MM.1S (cell line): ENCODE data around the gene FAT2.

ENCODE experiments used
- DNase-seq: peaks from one replicate; pipeline ENCODE4 v3.0.0-alpha.2; 2015
- H2AFZ ChIP-seq: fragments of 300-600 bp; sonication (generic); 2 replicates; pipeline ENCODE4 v1.6.0; 2016; ENCODE audit warnings: antibody characterized with exemption, low read length
- H3F3A ChIP-seq: fragments of 300-600 bp; sonication (generic); 2 replicates; pipeline ENCODE4 v1.6.1; 2016; ENCODE audit warnings: mild to moderate bottlenecking, antibody characterized with exemption, low read length, moderate library complexity, mixed read lengths; ENCODE audit not compliant: insufficient read depth
- H3K27ac ChIP-seq: fragments of 300-600 bp; sonication (generic); 2 replicates; pipeline ENCODE4 v1.5.1; 2016; ENCODE audit warnings: mild to moderate bottlenecking, low read length
- H3K27me3 ChIP-seq: fragments of 300-600 bp; sonication (generic); replicated peaks from 2 replicates; pipeline ENCODE4 v1.6.0; 2016; ENCODE audit warnings: low read length; ENCODE audit not compliant: insufficient read depth
- H3K36me3 ChIP-seq: fragments of 300-600 bp; sonication (generic); replicated peaks from 2 replicates; pipeline ENCODE4 v1.6.1; 2016; ENCODE audit warnings: mild to moderate bottlenecking, low read length, mixed read lengths; ENCODE audit not compliant: insufficient read depth
- H3K4me1 ChIP-seq: fragments of 300-600 bp; sonication (generic); 2 replicates; pipeline ENCODE4 v1.6.1; 2016; ENCODE audit warnings: low read length, mixed read lengths
- H3K4me2 ChIP-seq: fragments of 300-600 bp; sonication (generic); 2 replicates; pipeline ENCODE4 v1.6.0; 2016; ENCODE audit warnings: low read depth, low read length
- H3K4me3 ChIP-seq: fragments of 300-600 bp; sonication (generic); 2 replicates; pipeline ENCODE4 v1.5.1; 2016; ENCODE audit warnings: low read length, mixed read lengths
- H3K79me2 ChIP-seq: fragments of 300-600 bp; sonication (generic); 2 replicates; pipeline ENCODE4 v1.6.1; 2016; ENCODE audit warnings: mixed run types, low read length, mixed read lengths
- H3K9ac ChIP-seq: fragments of 300-600 bp; sonication (generic); 2 replicates; pipeline ENCODE4 v1.6.1; 2016; ENCODE audit warnings: low read length, mixed read lengths
- H3K9me2 ChIP-seq: fragments of 300-600 bp; sonication (generic); replicated peaks from 2 replicates; pipeline ENCODE4 v1.6.1; 2016; ENCODE audit warnings: mild to moderate bottlenecking, low read length, mixed read lengths; ENCODE audit not compliant: insufficient read depth
- H3K9me3 ChIP-seq: fragments of 300-600 bp; sonication (generic); replicated peaks from 2 replicates; pipeline ENCODE4 v1.6.1; 2016; ENCODE audit warnings: mild to moderate bottlenecking, low read length, mixed read lengths; ENCODE audit not compliant: insufficient read depth
- H4K20me1 ChIP-seq: fragments of 300-600 bp; sonication (generic); 2 replicates; pipeline ENCODE4 v1.6.1; 2016; ENCODE audit warnings: mild to moderate bottlenecking, low read length, moderate library complexity, mixed read lengths; ENCODE audit not compliant: insufficient read depth
- CTCF ChIP-seq: fragments of 300-600 bp; sonication (generic); IDR thresholded peaks from 2 replicates; pipeline ENCODE4 v1.5.1; 2016; ENCODE audit warnings: antibody characterized with exemption, low read length, mixed read lengths
- EZH2 ChIP-seq: fragments of 300-600 bp; sonication (generic); optimal IDR thresholded peaks from 2 replicates; pipeline ENCODE3; 2017; ENCODE audit warnings: low read depth, mild to moderate bottlenecking, antibody characterized with exemption, low read length, mixed read lengths
- EZH2phosphoT487 ChIP-seq: fragments of 300-600 bp; sonication (generic); IDR thresholded peaks from 2 replicates; pipeline ENCODE4 v1.6.1; 2018; ENCODE audit warnings: antibody characterized with exemption, low read length

The FAT2 gene

GRCh38 chr5:151612689-151613427 lies 21.7 kb upstream of the FAT2 start:
- peak; percentile 74 for DNase-seq
- no peak for TF ChIP-seq EZH2phosphoT487
- no peak for TF ChIP-seq CTCF
- Histone ChIP-seq H3K36me3 (no peaks in the 10 kb centered on the region), H3K27me3 (no peaks in the 10 kb centered on the region), H4K20me1 (no peaks in the 10 kb centered on the region), H3K79me2 (no peaks in the 10 kb centered on the region), H3K4me2 (peak overlapping the region; percentile 24; the same call in 1 of the 2 replicates), H3K4me1 (peaks cover 15% of the 10 kb centered on the region), H3K4me3 (no peak overlapping the region), H2AFZ (peak overlapping the region; percentile 21; the same call in 1 of the 2 replicates), H3F3A (no peaks in the 10 kb centered on the region), H3K9me3 (no peaks in the 10 kb centered on the region), H3K9me2 (no peaks in the 10 kb centered on the region), H3K9ac (no peak overlapping the region), H3K27ac (peak overlapping the region; percentile 27; the same call in 1 of the 2 replicates)

- H2AFZ ChIP-seq = no peak overlapping the region
- H3K27me3 ChIP-seq = no peaks in the 10 kb centered on the region
- no peak for TF ChIP-seq CTCF
- no peak for TF ChIP-seq EZH2
- TF ChIP-seq EZH2phosphoT487 = no peak
- no peaks in the 10 kb centered on the region for H3K9me3 ChIP-seq
- DNase-seq = no peak
- no peak overlapping the region for H3K4me3 ChIP-seq
- no peak overlapping the region for H3K4me2 ChIP-seq
- H3K79me2 ChIP-seq = no peaks in the 10 kb centered on the region
- no peak overlapping the region for H3K27ac ChIP-seq
- no peaks in the 10 kb centered on the region for H3K9me2 ChIP-seq
- H3K4me1 ChIP-seq = peaks cover 15% of the 10 kb centered on the region
- no peaks in the 10 kb centered on the region for H4K20me1 ChIP-seq
- H3F3A ChIP-seq = no peaks in the 10 kb centered on the region
- H3K36me3 ChIP-seq = no peaks in the 10 kb centered on the region
- H3K9ac ChIP-seq = no peak overlapping the region
These were observed 20.1 kb upstream of the FAT2 start for GRCh38 chr5:151611127-151611775.

GRCh38 chr5:151608522-151608921 lies 17.4 kb upstream of the FAT2 start:
- no peak overlapping the region for H3K9ac ChIP-seq
- no peaks in the 10 kb centered on the region for H3K36me3 ChIP-seq
- no peaks in the 10 kb centered on the region for H3K9me2 ChIP-seq
- no peak overlapping the region for H2AFZ ChIP-seq
- peaks cover 7% of the 10 kb centered on the region for H3K4me1 ChIP-seq
- TF ChIP-seq EZH2phosphoT487 = no peak
- no peak for TF ChIP-seq CTCF
- TF ChIP-seq EZH2 = no peak
- H3K79me2 ChIP-seq = no peaks in the 10 kb centered on the region
- H3K27me3 ChIP-seq = no peaks in the 10 kb centered on the region
- H3K27ac ChIP-seq = no peak overlapping the region
- H3K4me2 ChIP-seq = no peak overlapping the region
- H3F3A ChIP-seq = no peaks in the 10 kb centered on the region
- no peak for DNase-seq
- H3K4me3 ChIP-seq = no peak overlapping the region
- no peaks in the 10 kb centered on the region for H4K20me1 ChIP-seq
- no peaks in the 10 kb centered on the region for H3K9me3 ChIP-seq
